Common myeloid progenitor, CD34-positive (primary cell): Measurements from ENCODE around the gene MCTP2.

Source experiments
- CTCF ChIA-PET: fragments of 350-600 bp; sonication (Branson Sonifier 250); formaldehyde crosslinking; loops from one replicate; lab custom pipeline; 2021; ENCODE audit warnings: antibody characterized with exemption; lab: Charles Lee
- POLR2A ChIA-PET: fragments of 350-600 bp; sonication (Branson Sonifier 250); formaldehyde crosslinking; loops from one replicate; lab custom pipeline; 2021; ENCODE audit warnings: antibody characterized with exemption; lab: Charles Lee
- DNase-seq, 3 donors: peaks; one replicate each; pipeline versions ENCODE4 v3.0.0 to v3.0.0-alpha.2; 2013
- H3K27ac ChIP-seq, 2 experiments: 1 replicate in 1 of 2; 2 replicates in 1 of 2; pipeline ENCODE4 v1.7.0; 2013; ENCODE audit warnings: inconsistent platforms in 2 of 2, low read length in 2 of 2, mild to moderate bottlenecking in 2 of 2, low read depth in 1 of 2, moderate library complexity in 1 of 2; ENCODE audit not compliant: severe bottlenecking in 2 of 2, insufficient read depth in 1 of 2, poor library complexity in 1 of 2
- H3K27me3 ChIP-seq, 5 experiments: replicated peaks in 2 of 5; 1 replicate in 3 of 5; 2 replicates in 2 of 5; pipeline versions ENCODE4 v1.6.1 to v1.7.0; 2013; ENCODE audit warnings: low read length in 4 of 5, mild to moderate bottlenecking in 2 of 5, moderate library complexity in 2 of 5, inconsistent platforms in 1 of 5; ENCODE audit not compliant: insufficient read depth in 5 of 5, control insufficient read depth in 4 of 5
- H3K36me3 ChIP-seq, 4 experiments: 1 replicate in 2 of 4; 2 replicates in 2 of 4; pipeline versions ENCODE4 v1.6.1 to v1.7.0; 2013; ENCODE audit warnings: low read length in 3 of 4, control low read depth in 1 of 4, mild to moderate bottlenecking in 1 of 4; ENCODE audit not compliant: control insufficient read depth in 4 of 4, insufficient read depth in 4 of 4
- H3K4me1 ChIP-seq, 4 experiments: 1 replicate in 3 of 4; 2 replicates in 1 of 4; pipeline versions ENCODE4 v1.6.1 to v1.7.1; 2013; ENCODE audit warnings: low read length in 3 of 4, mild to moderate bottlenecking in 3 of 4, control low read depth in 1 of 4, inconsistent platforms in 1 of 4, moderate library complexity in 1 of 4; ENCODE audit not compliant: control insufficient read depth in 4 of 4, insufficient read depth in 4 of 4; ENCODE audit errors: control extremely low read depth in 1 of 4
- H3K4me3 ChIP-seq, 7 experiments: 1 replicate in 4 of 7; 2 replicates in 3 of 7; pipeline versions ENCODE4 v1.5.1 to v1.7.0; 2013; ENCODE audit warnings: mild to moderate bottlenecking in 7 of 7, low read length in 6 of 7, moderate library complexity in 6 of 7, inconsistent platforms in 2 of 7, low read depth in 2 of 7, control low read depth in 1 of 7; ENCODE audit not compliant: insufficient read depth in 4 of 7, control insufficient read depth in 1 of 7; ENCODE audit errors: extremely low read depth in 1 of 7
- H3K9me3 ChIP-seq, 5 experiments: 1 replicate in 4 of 5; 2 replicates in 1 of 5; pipeline versions ENCODE4 v1.6.1 to v1.7.1; 2013; ENCODE audit warnings: low read length in 4 of 5, mild to moderate bottlenecking in 2 of 5, inconsistent platforms in 1 of 5, low read depth in 1 of 5, moderate library complexity in 1 of 5; ENCODE audit not compliant: control insufficient read depth in 4 of 5, insufficient read depth in 2 of 5; ENCODE audit errors: control extremely low read depth in 1 of 5
- WGBS: methylation state at CpG from one replicate; pipeline ENCODE4 v1.1.5; 2013; ENCODE audit not compliant: insufficient coverage; 5-methylcytosine and 5-hydroxymethylcytosine counted together

The MCTP2 gene

GRCh38 chr15:94286583-94286982 lies 55.2 kb downstream of the MCTP2 start:
- Histone ChIP-seq H3K4me3 (peak overlapping the region in 4 of 7 experiments; percentile 17 to 70 (median 38)), H3K27me3 (no peaks in the 10 kb centered on the region), H3K36me3 (peaks cover 0 to 37% (median 10%) of the 10 kb centered on the region in 4 experiments), H3K9me3 (peaks cover 0 to 16% (median 2%) of the 10 kb centered on the region in 5 experiments), H3K4me1 (peaks cover 43 to 68% (median 46%) of the 10 kb centered on the region in 4 experiments), H3K27ac (peak overlapping the region; percentile 76 to 91)
- WGBS: 0% methylated on average over 2 of the region's 3 CpGs
- ChIA-PET CTCF (interaction anchor here (1.0 to 5.1 kb wide), 12 partner anchors 8 to 123 kb away, joined by 3 to 41 read pairs (median 5); no protein-coding TSS in a partner anchor), POLR2A (interaction anchor here (0.8 to 2.0 kb wide), 4 partner anchors 20 to 55 kb away, joined by 3 to 8 read pairs (median 4); partner anchors contain the start of gene MCTP2)
- DNase-seq: peak in 1 of 3 donors; percentile 51

GRCh38 chr15:94287794-94288246 lies 56.5 kb downstream of the MCTP2 start:
- POLR2A ChIA-PET: interaction anchor here (0.6 to 2.4 kb wide), 10 partner anchors 15 to 115 kb away, joined by 3 to 15 read pairs (median 3); partner anchors contain the start of gene MCTP2
- WGBS: 6% methylated on average over 3 of the region's 4 CpGs

GRCh38 chr15:94290730-94291129 lies 59.4 kb downstream of the MCTP2 start:
- WGBS: 43% methylated on average over 1 of the region's 1 CpG
- Histone ChIP-seq H3K4me1 (peaks cover 41 to 74% (median 55%) of the 10 kb centered on the region in 4 experiments), H3K4me3 (no peak overlapping the region), H3K27ac (no peak overlapping the region), H3K27me3 (no peaks in the 10 kb centered on the region), H3K36me3 (peaks cover 0 to 19% (median 0%) of the 10 kb centered on the region in 4 experiments), H3K9me3 (peaks cover 0 to 11% (median 0%) of the 10 kb centered on the region in 5 experiments)
- POLR2A ChIA-PET: no interaction called here
- peak in 1 of 3 donors; percentile 60 for DNase-seq
- CTCF ChIA-PET: interaction anchor here (0.8 to 5.1 kb wide), 7 partner anchors 13 to 45 kb away, joined by 3 to 41 read pairs (median 4); no protein-coding TSS in a partner anchor

More at GRCh38 chr15:94287794-94288246, 56.5 kb downstream of the MCTP2 start:
- Histone ChIP-seq H3K36me3 (peaks cover 0 to 24% (median 3%) of the 10 kb centered on the region in 4 experiments), H3K9me3 (peaks cover 0 to 8% (median 0%) of the 10 kb centered on the region in 5 experiments), H3K27me3 (no peaks in the 10 kb centered on the region), H3K4me1 (peaks cover 42 to 71% (median 52%) of the 10 kb centered on the region in 4 experiments), H3K27ac (peak overlapping the region; percentile 76 to 91), H3K4me3 (peak overlapping the region in 6 of 7 experiments; percentile 32 to 70 (median 44))
- DNase-seq: peak; percentile 91 to 99 (median 97)
- CTCF ChIA-PET: interaction anchor here (0.7 to 5.1 kb wide), 25 partner anchors 9 to 124 kb away, joined by 3 to 41 read pairs (median 4); partner anchors contain the start of gene MCTP2

- Histone ChIP-seq H3K27me3 (no peaks in the 10 kb centered on the region), H3K9me3 (peaks cover 0 to 11% (median 0%) of the 10 kb centered on the region in 5 experiments), H3K27ac (peak overlapping the region; percentile 27 to 32), H3K4me3 (peak overlapping the region in 4 of 7 experiments; percentile 25 to 60 (median 28)), H3K4me1 (peaks cover 41 to 73% (median 52%) of the 10 kb centered on the region in 4 experiments), H3K36me3 (peaks cover 0 to 25% (median 0%) of the 10 kb centered on the region in 4 experiments)
- 4% methylated on average over 7 of the region's 13 CpGs for whole genome bisulfite sequencing
- CTCF ChIA-PET: interaction anchor here (0.6 to 1.7 kb wide), 6 partner anchors 12 to 108 kb away, joined by 3 to 8 read pairs (median 3); no protein-coding TSS in a partner anchor
- POLR2A ChIA-PET: interaction anchor here (0.6 kb wide), 1 partner anchor 13 kb away, joined by 3 read pairs; no protein-coding TSS in a partner anchor
- peak in 2 of 3 donors; percentile 43 to 57 for DNase-seq
Observed at GRCh38 chr15:94293411-94294402, 62.3 kb downstream of the MCTP2 start.

GRCh38 chr15:94294556-94294955 lies 63.2 kb downstream of the MCTP2 start:
- ChIA-PET POLR2A (interaction anchor here (0.6 kb wide), 1 partner anchor 12 kb away, joined by 3 read pairs; no protein-coding TSS in a partner anchor), CTCF (interaction anchor here (1.0 to 2.5 kb wide), 4 partner anchors 12 to 132 kb away, joined by 3 to 12 read pairs (median 3); no protein-coding TSS in a partner anchor)
- no peak for DNase-seq
- Histone ChIP-seq H3K27me3 (no peaks in the 10 kb centered on the region), H3K4me3 (peak overlapping the region in 1 of 7 experiments; percentile 25), H3K36me3 (peaks cover 0 to 21% (median 0%) of the 10 kb centered on the region in 4 experiments), H3K4me1 (peaks cover 44 to 72% (median 56%) of the 10 kb centered on the region in 4 experiments), H3K9me3 (peaks cover 0 to 9% (median 0%) of the 10 kb centered on the region in 5 experiments), H3K27ac (peak overlapping the region in 1 of 2 experiments; percentile 32)
- no CpG with 5 or more reads among the region's 1 CpG for WGBS

GRCh38 chr15:94295275-94295674 lies 63.9 kb downstream of the MCTP2 start:
- H3K4me3 ChIP-seq: no peak overlapping the region
- CTCF ChIA-PET: interaction anchor here (1.0 to 3.1 kb wide), 6 partner anchors 8 to 132 kb away, joined by 3 to 26 read pairs (median 4); no protein-coding TSS in a partner anchor
- POLR2A ChIA-PET: interaction anchor here (0.6 kb wide), 1 partner anchor 18 kb away, joined by 4 read pairs; no protein-coding TSS in a partner anchor
- WGBS: 93% methylated on average over 3 of the region's 4 CpGs
- no peak for DNase-seq
- no peaks in the 10 kb centered on the region for H3K27me3 ChIP-seq
- peaks cover 0 to 19% (median 0%) of the 10 kb centered on the region in 4 experiments for H3K36me3 ChIP-seq
- H3K9me3 ChIP-seq: peaks cover 0 to 7% (median 0%) of the 10 kb centered on the region in 5 experiments
- H3K4me1 ChIP-seq: peaks cover 48 to 73% (median 56%) of the 10 kb centered on the region in 4 experiments
- no peak overlapping the region for H3K27ac ChIP-seq
